ENCODE results near the gene NUBP2. TPM values are rescaled to one million over a fixed set of nuclear protein-coding genes. Genes with fewer than 3 reads are reported as not detected.

The NUBP2 gene
- total RNA-seq, 1 experiment from 2014 or later = 103 TPM

DNA sequence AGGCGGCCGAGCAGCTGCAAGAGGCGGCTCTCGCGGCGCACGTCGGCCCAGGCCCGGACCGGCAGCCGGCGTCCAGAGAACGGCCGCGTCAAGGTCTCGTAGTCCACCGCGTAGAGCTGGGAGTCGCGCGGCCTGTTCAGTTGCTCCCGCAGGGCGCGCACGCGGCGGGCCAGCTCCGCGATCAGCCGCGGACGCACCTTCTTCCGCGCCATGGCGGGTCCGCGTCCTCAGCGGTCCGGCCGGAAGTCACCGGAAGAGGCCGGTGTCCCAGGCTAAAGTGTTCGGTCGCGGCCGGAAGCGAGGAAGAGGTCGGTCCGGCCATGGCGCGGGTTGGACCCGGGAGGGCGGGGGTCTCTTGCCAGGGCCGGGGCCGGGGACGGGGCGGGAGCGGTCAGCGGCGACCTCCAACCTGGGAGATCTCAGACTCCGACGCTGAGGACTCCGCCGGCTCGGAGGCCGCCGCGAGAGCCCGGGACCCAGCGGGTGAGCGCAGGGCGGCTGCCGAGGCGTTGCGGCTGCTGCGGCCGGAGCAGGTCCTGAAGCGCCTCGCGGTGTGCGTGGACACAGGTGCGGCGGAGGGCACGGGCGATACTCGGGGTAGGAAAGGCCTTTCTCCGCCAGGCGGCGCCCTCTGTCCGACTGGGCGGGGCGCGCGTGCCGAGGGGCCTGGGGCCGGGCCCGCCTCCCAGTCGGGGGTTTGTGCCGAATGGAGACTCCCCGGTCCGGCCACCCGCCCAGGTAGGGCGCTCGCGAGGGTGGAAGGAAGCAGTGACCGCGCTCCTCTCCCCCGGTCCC is 9.7 kb upstream of the NUBP2 start, which contains the start of gene MRPS34 (continued):
- TF ChIP-seq, protein P1, sequence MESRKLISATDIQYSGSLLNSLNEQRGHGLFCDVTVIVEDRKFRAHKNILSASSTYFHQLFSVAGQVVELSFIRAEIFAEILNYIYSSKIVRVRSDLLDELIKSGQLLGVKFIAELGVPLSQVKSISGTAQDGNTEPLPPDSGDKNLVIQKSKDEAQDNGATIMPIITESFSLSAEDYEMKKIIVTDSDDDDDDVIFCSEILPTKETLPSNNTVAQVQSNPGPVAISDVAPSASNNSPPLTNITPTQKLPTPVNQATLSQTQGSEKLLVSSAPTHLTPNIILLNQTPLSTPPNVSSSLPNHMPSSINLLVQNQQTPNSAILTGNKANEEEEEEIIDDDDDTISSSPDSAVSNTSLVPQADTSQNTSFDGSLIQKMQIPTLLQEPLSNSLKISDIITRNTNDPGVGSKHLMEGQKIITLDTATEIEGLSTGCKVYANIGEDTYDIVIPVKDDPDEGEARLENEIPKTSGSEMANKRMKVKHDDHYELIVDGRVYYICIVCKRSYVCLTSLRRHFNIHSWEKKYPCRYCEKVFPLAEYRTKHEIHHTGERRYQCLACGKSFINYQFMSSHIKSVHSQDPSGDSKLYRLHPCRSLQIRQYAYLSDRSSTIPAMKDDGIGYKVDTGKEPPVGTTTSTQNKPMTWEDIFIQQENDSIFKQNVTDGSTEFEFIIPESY (IDR thresholded peaks at IDR 0.05; ENCODE audit: extremely low read depth, insufficient replicate concordance, low read length) = peak; percentile 8
- TF ChIP-seq CEBPB (IDR thresholded peaks at IDR 0.05; ENCODE audit: low read depth) (no peak), ZFX (IDR thresholded peaks at IDR 0.05) (peak; percentile 89), CBX3 (IDR thresholded peaks at IDR 0.05; ENCODE audit: low read depth) (no peak), JUND (IDR thresholded peaks at IDR 0.05) (no peak), FOSL1 (IDR thresholded peaks at IDR 0.05; ENCODE audit: low read depth) (no peak)

DNA sequence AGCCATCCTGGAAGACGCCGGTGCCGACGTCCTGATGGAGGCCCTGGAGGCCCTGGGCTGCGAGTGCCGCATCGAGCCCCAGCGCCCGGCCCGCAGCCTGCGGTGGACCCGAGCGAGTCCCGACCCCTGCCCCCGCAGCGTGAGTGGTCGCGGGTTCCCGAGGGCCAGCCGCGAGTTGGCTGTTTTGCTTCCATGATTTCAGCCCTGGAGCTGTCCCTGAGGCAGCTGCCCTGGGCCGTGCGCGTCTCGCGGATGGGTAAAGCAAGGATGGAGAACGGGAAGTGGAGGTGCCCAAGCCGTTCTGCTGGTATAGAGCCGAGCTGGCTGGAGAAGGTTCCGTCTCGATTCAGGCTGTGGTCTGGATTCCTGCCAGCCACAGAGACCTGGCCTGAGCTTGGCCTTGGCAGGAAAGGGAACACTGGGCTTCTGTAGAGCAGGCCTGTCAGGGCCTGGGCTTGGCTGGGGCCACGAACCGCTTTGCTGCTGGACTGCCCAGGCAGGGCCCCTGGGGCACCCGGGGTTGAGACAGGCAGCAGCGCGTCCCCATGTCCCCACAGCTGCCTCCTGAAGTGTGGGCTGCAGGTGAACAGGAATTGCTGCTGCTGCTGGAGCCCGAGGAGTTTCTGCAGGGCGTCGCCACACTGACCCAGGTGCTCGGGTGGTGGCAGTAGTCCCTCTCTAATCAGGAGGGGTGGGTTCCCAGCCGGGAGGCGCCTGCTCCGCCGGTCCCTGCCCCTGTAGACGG is 8.9 kb upstream of the NUBP2 start:
- POLR2A ChIA-PET = no interaction called here
- RAD21 ChIA-PET (ENCODE audit: low non-redundant PET in 1 of 2, low total read pairs in 2 of 2, uncharacterized antibody in 2 of 2, unreplicated experiment in 2 of 2) = no interaction called here
- H3K79me2 ChIP-seq (ENCODE audit: insufficient read depth, low read length) = peaks cover 52% of the 10 kb centered on the region
- H3K9ac ChIP-seq (ENCODE audit: low read length) = peak overlapping the region; percentile 93
- intact Hi-C loops (cut with micrococcal nuclease) = loop anchor here (1.0 kb wide), 1 partner anchor 8 kb away; the partner anchor contains the start of genes NUBP2 and SPSB3
- ATAC-seq (no peak), DNase-seq (ENCODE audit: low read depth, low spot score) (no peak)
- peak overlapping the region; percentile 100 for H3K4me2 ChIP-seq (ENCODE audit: low read length)
- H2AFZ ChIP-seq (ENCODE audit: low read depth, low read length, poor library complexity, severe bottlenecking) = no peak overlapping the region
- H4K20me1 ChIP-seq (ENCODE audit: insufficient read depth) = peaks cover 5% of the 10 kb centered on the region; the same call in 1 of the 2 replicates
- CTCF ChIA-PET = interaction anchor here (1.3 to 1.7 kb wide), 2 partner anchors 9 to 68 kb away, joined by 3 to 9 read pairs; partner anchors contain the start of genes MAPK8IP3, NUBP2 and SPSB3
- BruUV-seq (replicated peaks) = TSS peak; percentile 20
- H3K9me2 ChIP-seq (ENCODE audit: insufficient read depth) = no peaks in the 10 kb centered on the region
- no peaks in the 10 kb centered on the region for H3K27me3 ChIP-seq (ENCODE audit: insufficient read depth, low read length)
- H3K9me3 ChIP-seq (ENCODE audit: control insufficient read depth in 1 of 2, insufficient read depth in 1 of 2, low read depth in 1 of 2, low read length in 2 of 2) = no peaks in the 10 kb centered on the region
- H3K36me3 ChIP-seq (ENCODE audit: control insufficient read depth in 1 of 2, insufficient read depth in 2 of 2, low read length in 2 of 2) = peaks cover 0 to 8% of the 10 kb centered on the region in 2 experiments; a peak in 3 of 4 replicates
- peak overlapping the region; percentile 95 for H3K27ac ChIP-seq (ENCODE audit: low read depth, low read length)
- peak overlapping the region; percentile 88 to 97 for H3K4me3 ChIP-seq (replicated peaks in 1 of 2; ENCODE audit: low read depth in 1 of 2, low read length in 2 of 2)
- peaks cover 14 to 29% of the 10 kb centered on the region in 2 experiments for H3K4me1 ChIP-seq (ENCODE audit: control insufficient read depth in 1 of 2, insufficient read depth in 2 of 2, low read length in 2 of 2)
- TF ChIP-seq, protein P2, sequence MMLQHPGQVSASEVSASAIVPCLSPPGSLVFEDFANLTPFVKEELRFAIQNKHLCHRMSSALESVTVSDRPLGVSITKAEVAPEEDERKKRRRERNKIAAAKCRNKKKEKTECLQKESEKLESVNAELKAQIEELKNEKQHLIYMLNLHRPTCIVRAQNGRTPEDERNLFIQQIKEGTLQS (IDR thresholded peaks at IDR 0.05) = no peak
- no peak for TF ChIP-seq EZH2 (IDR thresholded peaks at IDR 0.05)
- no peak for TF ChIP-seq CEBPB (IDR thresholded peaks at IDR 0.05; ENCODE audit: low read depth)
- TF ChIP-seq EZH2phosphoT487 (IDR thresholded peaks at IDR 0.05; ENCODE audit: borderline replicate concordance) = no peak
- TF ChIP-seq FOSL1 (IDR thresholded peaks at IDR 0.05; ENCODE audit: low read depth) = no peak
- TF ChIP-seq POLR2A (IDR thresholded peaks at IDR 0.05; ENCODE audit: borderline replicate concordance, extremely low read depth, insufficient read depth, insufficient read length) = no peak
- TF ChIP-seq, protein P3, sequence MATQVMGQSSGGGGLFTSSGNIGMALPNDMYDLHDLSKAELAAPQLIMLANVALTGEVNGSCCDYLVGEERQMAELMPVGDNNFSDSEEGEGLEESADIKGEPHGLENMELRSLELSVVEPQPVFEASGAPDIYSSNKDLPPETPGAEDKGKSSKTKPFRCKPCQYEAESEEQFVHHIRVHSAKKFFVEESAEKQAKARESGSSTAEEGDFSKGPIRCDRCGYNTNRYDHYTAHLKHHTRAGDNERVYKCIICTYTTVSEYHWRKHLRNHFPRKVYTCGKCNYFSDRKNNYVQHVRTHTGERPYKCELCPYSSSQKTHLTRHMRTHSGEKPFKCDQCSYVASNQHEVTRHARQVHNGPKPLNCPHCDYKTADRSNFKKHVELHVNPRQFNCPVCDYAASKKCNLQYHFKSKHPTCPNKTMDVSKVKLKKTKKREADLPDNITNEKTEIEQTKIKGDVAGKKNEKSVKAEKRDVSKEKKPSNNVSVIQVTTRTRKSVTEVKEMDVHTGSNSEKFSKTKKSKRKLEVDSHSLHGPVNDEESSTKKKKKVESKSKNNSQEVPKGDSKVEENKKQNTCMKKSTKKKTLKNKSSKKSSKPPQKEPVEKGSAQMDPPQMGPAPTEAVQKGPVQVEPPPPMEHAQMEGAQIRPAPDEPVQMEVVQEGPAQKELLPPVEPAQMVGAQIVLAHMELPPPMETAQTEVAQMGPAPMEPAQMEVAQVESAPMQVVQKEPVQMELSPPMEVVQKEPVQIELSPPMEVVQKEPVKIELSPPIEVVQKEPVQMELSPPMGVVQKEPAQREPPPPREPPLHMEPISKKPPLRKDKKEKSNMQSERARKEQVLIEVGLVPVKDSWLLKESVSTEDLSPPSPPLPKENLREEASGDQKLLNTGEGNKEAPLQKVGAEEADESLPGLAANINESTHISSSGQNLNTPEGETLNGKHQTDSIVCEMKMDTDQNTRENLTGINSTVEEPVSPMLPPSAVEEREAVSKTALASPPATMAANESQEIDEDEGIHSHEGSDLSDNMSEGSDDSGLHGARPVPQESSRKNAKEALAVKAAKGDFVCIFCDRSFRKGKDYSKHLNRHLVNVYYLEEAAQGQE (IDR thresholded peaks at IDR 0.05; ENCODE audit: low read depth) = no peak
- no peak for TF ChIP-seq TCF7L2 (IDR thresholded peaks at IDR 0.05; ENCODE audit: borderline replicate concordance, extremely low read depth, insufficient read depth, insufficient read length)
- no peak for TF ChIP-seq ZFX (IDR thresholded peaks at IDR 0.05)
- TF ChIP-seq SIN3A (IDR thresholded peaks at IDR 0.05; ENCODE audit: low read depth) = no peak
- TF ChIP-seq CBX3 (IDR thresholded peaks at IDR 0.05; ENCODE audit: low read depth) = no peak
- no peak for TF ChIP-seq SP1 (IDR thresholded peaks at IDR 0.05; ENCODE audit: low read depth)
- TF ChIP-seq, protein P4, sequence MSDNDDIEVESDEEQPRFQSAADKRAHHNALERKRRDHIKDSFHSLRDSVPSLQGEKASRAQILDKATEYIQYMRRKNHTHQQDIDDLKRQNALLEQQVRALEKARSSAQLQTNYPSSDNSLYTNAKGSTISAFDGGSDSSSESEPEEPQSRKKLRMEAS (IDR thresholded peaks at IDR 0.05) = no peak
